Loucy (cell line): Measurements from ENCODE around the gene ZBTB18.

Experiments
- H2AFZ ChIP-seq: fragments of 200-600 bp; sonication (generic); 2 replicates; pipeline ENCODE4 v1.6.0; 2016; ENCODE audit warnings: antibody characterized with exemption, mild to moderate bottlenecking, low read length, moderate library complexity
- H3F3A ChIP-seq: fragments of 200-600 bp; 2 replicates; pipeline ENCODE4 v1.6.0; 2016; ENCODE audit warnings: antibody characterized with exemption, low read depth, mild to moderate bottlenecking
- H3K27me3 ChIP-seq: fragments of 200-600 bp; sonication (generic); 2 replicates; pipeline ENCODE4 v1.6.1; 2014; ENCODE audit warnings: low read length, mild to moderate bottlenecking; ENCODE audit not compliant: insufficient read depth, poor library complexity, severe bottlenecking
- H3K36me3 ChIP-seq: fragments of 200-600 bp; sonication (generic); 2 replicates; pipeline ENCODE4 v1.6.1; 2016; ENCODE audit warnings: low read length; ENCODE audit not compliant: insufficient read depth
- H3K4me1 ChIP-seq: fragments of 200-600 bp; sonication (generic); 2 replicates; pipeline ENCODE4 v1.5.1; 2014; ENCODE audit warnings: low read length, mild to moderate bottlenecking; ENCODE audit not compliant: insufficient read depth, poor library complexity, severe bottlenecking
- H3K4me2 ChIP-seq: fragments of 200-600 bp; sonication (generic); 2 replicates; pipeline ENCODE4 v1.6.0; 2014; ENCODE audit warnings: antibody characterized with exemption, low read length, low read depth, mild to moderate bottlenecking; ENCODE audit not compliant: poor library complexity, severe bottlenecking
- H3K4me3 ChIP-seq: fragments of 200-600 bp; sonication (generic); 2 replicates; pipeline ENCODE4 v1.5.1; 2014; ENCODE audit warnings: low read length, mild to moderate bottlenecking, mixed read lengths; ENCODE audit not compliant: poor library complexity, severe bottlenecking
- H3K79me2 ChIP-seq: fragments of 200-600 bp; sonication (generic); 2 replicates; pipeline ENCODE4 v1.6.1; 2014; ENCODE audit warnings: low read length; ENCODE audit not compliant: insufficient read depth
- H3K9ac ChIP-seq: fragments of 200-600 bp; sonication (generic); 2 replicates; pipeline ENCODE4 v1.6.0; 2014; ENCODE audit warnings: mild to moderate bottlenecking, low read depth, low read length, moderate library complexity; ENCODE audit not compliant: poor library complexity, severe bottlenecking
- H3K9me2 ChIP-seq: fragments of 200-600 bp; sonication (generic); replicated peaks from 2 replicates; pipeline ENCODE4 v1.6.1; 2016; ENCODE audit warnings: low read depth, low read length, mixed read lengths
- H3K9me3 ChIP-seq: fragments of 200-600 bp; sonication (generic); 2 replicates; pipeline ENCODE4 v1.6.1; 2014; ENCODE audit warnings: mild to moderate bottlenecking, antibody characterized with exemption, low read length, low read depth; ENCODE audit not compliant: insufficient read depth
- H4K20me1 ChIP-seq: fragments of 200-600 bp; sonication (generic); 2 replicates; pipeline ENCODE4 v1.6.0; 2014; ENCODE audit warnings: antibody characterized with exemption, low read length, mild to moderate bottlenecking; ENCODE audit not compliant: insufficient read depth, poor library complexity, severe bottlenecking
- EZH2phosphoT487 ChIP-seq: fragments of 200-600 bp; IDR thresholded peaks from 2 replicates; pipeline ENCODE4 v1.6.1; 2018; ENCODE audit warnings: antibody characterized with exemption, mild to moderate bottlenecking, moderate library complexity, borderline replicate concordance
- TF ChIP-seq, protein P1 (sequence below): fragments of 200-600 bp; sonication (generic); conservative IDR thresholded peaks from 2 replicates; pipeline ENCODE4 v1.5.1; 2014; ENCODE audit warnings: mild to moderate bottlenecking, antibody characterized with exemption, low read length

Gene ZBTB18

DNA sequence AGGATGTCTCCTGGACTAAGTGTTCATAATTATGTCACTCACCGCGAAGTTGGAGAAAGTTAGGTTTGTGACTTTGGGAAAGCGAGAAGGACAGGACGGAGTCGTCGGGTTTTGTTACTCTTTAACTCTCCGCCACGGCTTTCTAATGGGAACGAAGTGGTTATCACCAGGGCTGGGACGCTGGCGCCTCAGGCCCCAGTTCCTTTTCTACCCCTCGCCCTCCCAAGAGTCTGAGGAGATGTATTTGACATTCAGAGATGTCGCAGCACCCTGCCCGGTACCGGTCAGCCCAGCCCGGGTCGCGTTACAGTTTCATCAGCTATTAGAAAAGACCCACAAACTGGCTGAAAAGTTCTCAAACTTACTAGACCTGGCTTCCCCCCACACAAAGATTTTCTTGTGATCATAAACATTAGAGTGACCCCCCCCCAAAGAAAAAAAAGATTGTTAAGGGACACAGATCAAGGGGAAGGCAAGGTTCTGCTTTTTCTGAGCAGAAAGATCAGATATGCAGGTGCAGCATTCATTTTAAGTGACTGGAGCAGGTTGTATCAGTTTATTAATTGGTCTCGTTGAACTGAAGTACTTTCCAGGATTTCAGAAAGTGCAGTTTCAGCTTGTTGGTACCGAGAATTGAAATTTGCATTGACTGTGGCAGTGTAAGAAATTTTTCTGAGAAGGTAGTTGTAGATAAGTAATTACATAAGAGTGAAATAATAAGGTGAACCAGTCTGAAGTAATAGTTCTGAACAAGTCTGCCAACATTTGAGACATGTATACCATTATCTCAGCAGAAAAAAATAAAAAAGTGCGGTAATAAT, 859 bp upstream of the ZBTB18 start:
- Histone ChIP-seq H3F3A (no peaks in the 10 kb centered on the region), H3K36me3 (peaks cover 14% of the 10 kb centered on the region; the same call in 1 of the 2 replicates), H3K9ac (peak overlapping the region; percentile 91), H3K79me2 (peaks cover 56% of the 10 kb centered on the region), H3K9me3 (no peaks in the 10 kb centered on the region), H3K4me3 (peak overlapping the region; percentile 100), H3K9me2 (no peaks in the 10 kb centered on the region), H3K4me1 (peaks cover 39% of the 10 kb centered on the region), H2AFZ (peak overlapping the region; percentile 67), H3K27me3 (no peaks in the 10 kb centered on the region), H3K4me2 (peak overlapping the region; percentile 98), H4K20me1 (peaks cover 37% of the 10 kb centered on the region)
- TF ChIP-seq, protein P1, sequence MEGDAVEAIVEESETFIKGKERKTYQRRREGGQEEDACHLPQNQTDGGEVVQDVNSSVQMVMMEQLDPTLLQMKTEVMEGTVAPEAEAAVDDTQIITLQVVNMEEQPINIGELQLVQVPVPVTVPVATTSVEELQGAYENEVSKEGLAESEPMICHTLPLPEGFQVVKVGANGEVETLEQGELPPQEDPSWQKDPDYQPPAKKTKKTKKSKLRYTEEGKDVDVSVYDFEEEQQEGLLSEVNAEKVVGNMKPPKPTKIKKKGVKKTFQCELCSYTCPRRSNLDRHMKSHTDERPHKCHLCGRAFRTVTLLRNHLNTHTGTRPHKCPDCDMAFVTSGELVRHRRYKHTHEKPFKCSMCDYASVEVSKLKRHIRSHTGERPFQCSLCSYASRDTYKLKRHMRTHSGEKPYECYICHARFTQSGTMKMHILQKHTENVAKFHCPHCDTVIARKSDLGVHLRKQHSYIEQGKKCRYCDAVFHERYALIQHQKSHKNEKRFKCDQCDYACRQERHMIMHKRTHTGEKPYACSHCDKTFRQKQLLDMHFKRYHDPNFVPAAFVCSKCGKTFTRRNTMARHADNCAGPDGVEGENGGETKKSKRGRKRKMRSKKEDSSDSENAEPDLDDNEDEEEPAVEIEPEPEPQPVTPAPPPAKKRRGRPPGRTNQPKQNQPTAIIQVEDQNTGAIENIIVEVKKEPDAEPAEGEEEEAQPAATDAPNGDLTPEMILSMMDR: no peak
- no peak for TF ChIP-seq EZH2phosphoT487

DNA sequence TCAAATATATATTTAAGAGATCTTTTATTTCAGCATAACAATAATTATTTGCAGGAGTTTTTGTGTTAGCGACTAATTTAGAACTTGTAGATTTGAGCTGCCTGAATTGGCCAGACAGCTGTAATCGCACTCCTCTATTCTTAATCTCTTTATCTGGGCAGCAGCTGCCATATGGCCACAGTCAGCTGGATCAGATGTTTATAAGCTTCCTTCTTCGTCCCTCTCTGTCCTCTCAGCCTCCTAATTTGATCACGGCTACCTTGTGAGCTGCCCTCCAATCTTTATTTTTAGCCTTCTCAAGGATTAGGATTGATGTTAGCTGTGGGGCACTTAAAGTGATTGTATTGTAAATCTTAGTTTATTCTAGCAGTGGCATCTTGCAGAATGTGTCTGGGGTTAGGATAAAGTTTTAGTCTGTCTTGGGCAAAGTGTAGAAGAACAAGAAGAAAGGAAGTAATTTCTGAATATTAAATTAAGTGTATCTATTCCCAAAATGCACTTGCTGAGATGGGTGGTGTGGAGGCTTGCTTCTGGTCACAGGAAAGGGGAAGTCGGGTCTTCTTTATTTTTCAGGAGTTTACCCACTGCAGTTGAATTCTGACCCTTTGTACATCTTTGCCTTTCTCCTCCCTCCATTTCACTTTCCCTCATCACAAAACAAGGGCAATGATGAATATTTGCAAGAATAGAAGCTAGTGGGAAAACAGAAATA, 1.1 kb downstream of the ZBTB18 start:
- peak overlapping the region; percentile 100 for H3K4me3 ChIP-seq
- H3K9me2 ChIP-seq: no peaks in the 10 kb centered on the region
- H3K4me2 ChIP-seq: peak overlapping the region; percentile 98
- peak overlapping the region; percentile 9 for H3K9ac ChIP-seq
- H3K4me1 ChIP-seq: peaks cover 33% of the 10 kb centered on the region
- H3F3A ChIP-seq: no peaks in the 10 kb centered on the region
- H2AFZ ChIP-seq: no peak overlapping the region
- peaks cover 20% of the 10 kb centered on the region; the same call in 1 of the 2 replicates for H3K36me3 ChIP-seq
- no peaks in the 10 kb centered on the region for H3K27me3 ChIP-seq
- peaks cover 60% of the 10 kb centered on the region for H3K79me2 ChIP-seq
- H3K9me3 ChIP-seq: no peaks in the 10 kb centered on the region
- TF ChIP-seq, protein P1: no peak
- no peak for TF ChIP-seq EZH2phosphoT487
- peaks cover 37% of the 10 kb centered on the region for H4K20me1 ChIP-seq

DNA sequence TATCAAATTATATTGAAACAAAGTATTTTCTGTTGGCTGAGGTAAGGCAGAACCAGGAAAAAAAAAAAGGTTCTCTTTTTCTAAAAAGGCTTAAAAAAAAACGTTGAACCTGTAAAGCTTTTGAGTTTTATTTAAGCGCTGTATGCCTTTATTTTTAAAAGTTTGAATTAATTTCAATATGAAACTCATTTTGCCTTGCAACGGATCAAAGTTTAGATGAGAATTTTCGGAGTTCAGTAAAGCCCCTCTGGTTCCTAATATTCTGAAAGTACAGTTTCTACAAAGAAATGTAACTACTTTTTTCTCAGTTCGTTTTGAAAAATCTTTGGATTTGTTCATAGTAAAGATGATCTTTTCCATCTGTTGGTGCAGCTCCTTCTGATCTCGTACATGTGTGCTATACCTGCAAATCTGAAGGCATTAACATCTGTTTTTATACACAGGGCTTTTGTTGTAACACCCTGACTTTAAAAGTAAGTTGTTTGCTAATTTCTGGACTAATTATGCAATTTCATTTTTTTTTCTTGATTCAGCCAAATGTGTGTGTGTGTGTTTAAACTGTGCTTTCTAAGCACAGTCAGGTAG, 1.7 kb downstream of the ZBTB18 start:
- Histone ChIP-seq H3K27me3 (no peaks in the 10 kb centered on the region), H3K9ac (peak overlapping the region; percentile 9), H3K9me3 (no peaks in the 10 kb centered on the region), H2AFZ (no peak overlapping the region), H3K36me3 (peaks cover 20% of the 10 kb centered on the region; the same call in 1 of the 2 replicates), H3K9me2 (no peaks in the 10 kb centered on the region), H3K4me1 (peaks cover 29% of the 10 kb centered on the region), H3K79me2 (peaks cover 60% of the 10 kb centered on the region), H4K20me1 (peaks cover 37% of the 10 kb centered on the region), H3K4me2 (peak overlapping the region; percentile 98), H3K4me3 (peak overlapping the region; percentile 100), H3F3A (no peaks in the 10 kb centered on the region)
- TF ChIP-seq EZH2phosphoT487: no peak
- TF ChIP-seq, protein P1: no peak
